Glutamatergic neuron (in vitro differentiated cells): ENCODE results near the gene ANKEF1. TPM values are rescaled to one million over a fixed set of nuclear protein-coding genes. Genes with fewer than 3 reads are reported as not detected.

Source experiments
- DNase-seq: peaks from one replicate; pipeline ENCODE4 v3.0.0; 2022
- H3K27ac Mint-ChIP-seq: one replicate; pipeline ENCODE4 v1.8.0; 2020; ENCODE audit warnings: mild to moderate bottlenecking, mixed read lengths, inconsistent platforms; ENCODE audit not compliant: unreplicated experiment
- H3K27me3 Mint-ChIP-seq: one replicate; pipeline ENCODE4 v1.8.0; 2020; ENCODE audit warnings: mild to moderate bottlenecking, moderate library complexity, mixed read lengths, inconsistent platforms; ENCODE audit not compliant: unreplicated experiment
- H3K36me3 Mint-ChIP-seq: one replicate; pipeline ENCODE4 v1.8.0; 2020; ENCODE audit warnings: mild to moderate bottlenecking, mixed read lengths, inconsistent platforms; ENCODE audit not compliant: unreplicated experiment
- H3K4me1 Mint-ChIP-seq: one replicate; pipeline ENCODE4 v1.8.0; 2020; ENCODE audit warnings: mild to moderate bottlenecking, low read depth, mixed read lengths, inconsistent platforms; ENCODE audit not compliant: unreplicated experiment
- H3K4me3 Mint-ChIP-seq: one replicate; pipeline ENCODE4 v1.8.0; 2020; ENCODE audit warnings: mild to moderate bottlenecking, mixed read lengths, inconsistent platforms; ENCODE audit not compliant: unreplicated experiment
- H3K9me3 Mint-ChIP-seq: one replicate; pipeline ENCODE4 v1.8.0; 2020; ENCODE audit warnings: mild to moderate bottlenecking, moderate library complexity, mixed read lengths, inconsistent platforms; ENCODE audit not compliant: unreplicated experiment
- total RNA-seq: library from RNA; stranded (reverse); fragmentation: NEBNext Ultra II Directional; extraction: Animal tissue kit (Norgen Biotek cat#: 25700); gene quantifications from one replicate; pipeline ENCODE4 v1.2.1, GENCODE V29; 2021; ENCODE audit not compliant: unreplicated experiment
- TF ChIP-seq, protein P1 (sequence below): fragments of 200-600 bp; sonication (generic); IDR thresholded peaks from one replicate; pipeline ENCODE4 v1.5.0; 2021; ENCODE audit not compliant: partially characterized antibody, unreplicated experiment

ANKEF1 gene
- total RNA-seq, 1 donor from 2014 or later, result 4.3 TPM

GRCh38 chr20:10051185-10051584, 16.4 kb downstream of the ANKEF1 start:
- no peak overlapping the region for H3K4me3 Mint-ChIP-seq
- no peaks in the 10 kb centered on the region for H3K36me3 Mint-ChIP-seq
- peaks cover 3% of the 10 kb centered on the region for H3K27me3 Mint-ChIP-seq
- DNase-seq, result no peak
- H3K9me3 Mint-ChIP-seq, result peaks cover 2% of the 10 kb centered on the region
- TF ChIP-seq, protein P1, sequence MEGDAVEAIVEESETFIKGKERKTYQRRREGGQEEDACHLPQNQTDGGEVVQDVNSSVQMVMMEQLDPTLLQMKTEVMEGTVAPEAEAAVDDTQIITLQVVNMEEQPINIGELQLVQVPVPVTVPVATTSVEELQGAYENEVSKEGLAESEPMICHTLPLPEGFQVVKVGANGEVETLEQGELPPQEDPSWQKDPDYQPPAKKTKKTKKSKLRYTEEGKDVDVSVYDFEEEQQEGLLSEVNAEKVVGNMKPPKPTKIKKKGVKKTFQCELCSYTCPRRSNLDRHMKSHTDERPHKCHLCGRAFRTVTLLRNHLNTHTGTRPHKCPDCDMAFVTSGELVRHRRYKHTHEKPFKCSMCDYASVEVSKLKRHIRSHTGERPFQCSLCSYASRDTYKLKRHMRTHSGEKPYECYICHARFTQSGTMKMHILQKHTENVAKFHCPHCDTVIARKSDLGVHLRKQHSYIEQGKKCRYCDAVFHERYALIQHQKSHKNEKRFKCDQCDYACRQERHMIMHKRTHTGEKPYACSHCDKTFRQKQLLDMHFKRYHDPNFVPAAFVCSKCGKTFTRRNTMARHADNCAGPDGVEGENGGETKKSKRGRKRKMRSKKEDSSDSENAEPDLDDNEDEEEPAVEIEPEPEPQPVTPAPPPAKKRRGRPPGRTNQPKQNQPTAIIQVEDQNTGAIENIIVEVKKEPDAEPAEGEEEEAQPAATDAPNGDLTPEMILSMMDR, result no peak
- H3K27ac Mint-ChIP-seq, result no peak overlapping the region
- H3K4me1 Mint-ChIP-seq, result peaks cover 17% of the 10 kb centered on the region

GRCh38 chr20:10059006-10059405, 24.2 kb downstream of the ANKEF1 start:
- peaks cover 25% of the 10 kb centered on the region for H3K4me1 Mint-ChIP-seq
- TF ChIP-seq, protein P1, result no peak
- H3K27me3 Mint-ChIP-seq, result no peaks in the 10 kb centered on the region
- H3K9me3 Mint-ChIP-seq, result peaks cover 9% of the 10 kb centered on the region
- no peak overlapping the region for H3K27ac Mint-ChIP-seq
- H3K4me3 Mint-ChIP-seq, result no peak overlapping the region
- H3K36me3 Mint-ChIP-seq, result no peaks in the 10 kb centered on the region
- DNase-seq, result no peak

GRCh38 chr20:10060226-10060625, 25.4 kb downstream of the ANKEF1 start:
- DNase-seq, result peak; percentile 41
- Mint-ChIP-seq H3K4me3 (peak overlapping the region; percentile 26), H3K4me1 (peaks cover 25% of the 10 kb centered on the region), H3K27ac (peak overlapping the region; percentile 60), H3K9me3 (peaks cover 9% of the 10 kb centered on the region), H3K27me3 (no peaks in the 10 kb centered on the region), H3K36me3 (peaks cover 4% of the 10 kb centered on the region)
- TF ChIP-seq, protein P1, result no peak

DNA sequence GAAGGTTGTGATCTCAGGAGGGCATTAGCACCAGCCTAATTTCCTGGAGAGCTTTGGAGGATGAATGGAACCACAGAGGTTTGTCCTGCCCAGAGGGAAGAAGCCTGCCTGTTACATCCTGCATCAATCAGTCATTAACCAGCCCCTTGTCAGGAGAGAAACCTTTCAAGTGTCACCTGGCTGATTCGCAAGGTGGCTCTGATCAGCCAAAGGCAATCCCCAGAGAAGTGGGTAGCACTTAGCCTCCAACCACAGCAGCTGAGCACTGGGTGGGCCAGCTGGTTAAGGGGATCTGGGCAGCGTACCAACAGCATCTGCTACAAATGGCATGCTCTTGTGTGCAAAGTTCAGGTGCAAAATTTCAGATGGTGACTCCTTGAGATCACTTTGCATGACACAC, 26.9 kb downstream of the ANKEF1 start:
- DNase-seq, result peak; percentile 54
- TF ChIP-seq, protein P1, result no peak
- peaks cover 9% of the 10 kb centered on the region for H3K9me3 Mint-ChIP-seq
- H3K4me1 Mint-ChIP-seq, result peaks cover 25% of the 10 kb centered on the region
- peak overlapping the region; percentile 40 for H3K27ac Mint-ChIP-seq
- no peaks in the 10 kb centered on the region for H3K27me3 Mint-ChIP-seq
- peak overlapping the region; percentile 52 for H3K4me3 Mint-ChIP-seq
- peaks cover 4% of the 10 kb centered on the region for H3K36me3 Mint-ChIP-seq

GRCh38 chr20:10063482-10063881, 28.7 kb downstream of the ANKEF1 start:
- H3K27me3 Mint-ChIP-seq, result no peaks in the 10 kb centered on the region
- peak overlapping the region; percentile 11 for H3K27ac Mint-ChIP-seq
- peaks cover 4% of the 10 kb centered on the region for H3K36me3 Mint-ChIP-seq
- no peak overlapping the region for H3K4me3 Mint-ChIP-seq
- TF ChIP-seq, protein P1, result no peak
- no peak for DNase-seq
- H3K4me1 Mint-ChIP-seq, result peaks cover 25% of the 10 kb centered on the region
- H3K9me3 Mint-ChIP-seq, result peaks cover 10% of the 10 kb centered on the region
